CD8-positive, alpha-beta memory T cell (primary cell): ENCODE measurements around the gene RINL. TPM values are rescaled to one million over a fixed set of nuclear protein-coding genes. Genes with fewer than 3 reads are reported as not detected.

Source experiments
- CTCF ChIA-PET: fragments of 350-600 bp; sonication (Branson Sonifier 250); formaldehyde crosslinking; loops from one replicate; lab custom pipeline; 2021; ENCODE audit warnings: antibody characterized with exemption; lab: Charles Lee
- POLR2A ChIA-PET: fragments of 350-600 bp; sonication (Branson Sonifier 250); formaldehyde crosslinking; loops from one replicate; lab custom pipeline; 2021; ENCODE audit warnings: antibody characterized with exemption; lab: Charles Lee
- DNase-seq, 5 donors: peaks; one replicate each; pipeline versions ENCODE4 v3.0.0 to v3.0.0-alpha.2; 2020 to 2022; ENCODE audit warnings: mixed read lengths in 1 of 5
- H3K27ac ChIP-seq: one replicate; pipeline ENCODE4 v1.7.0; 2013; ENCODE audit warnings: low read depth, mild to moderate bottlenecking, low read length, moderate library complexity
- H3K27me3 ChIP-seq: 2 replicates; pipeline ENCODE4 v1.7.0; 2013; ENCODE audit warnings: low read length, mild to moderate bottlenecking; ENCODE audit not compliant: insufficient read depth, poor library complexity, severe bottlenecking
- H3K36me3 ChIP-seq: 2 replicates; pipeline ENCODE4 v1.7.0; 2013; ENCODE audit warnings: mild to moderate bottlenecking, low read length, moderate library complexity; ENCODE audit not compliant: insufficient read depth
- H3K4me1 ChIP-seq: 2 replicates; pipeline ENCODE4 v1.7.0; 2013; ENCODE audit warnings: mild to moderate bottlenecking, low read length, moderate library complexity; ENCODE audit not compliant: insufficient read depth
- H3K4me3 ChIP-seq: 2 replicates; pipeline ENCODE4 v1.7.0; 2013; ENCODE audit warnings: mild to moderate bottlenecking, low read length
- H3K9me3 ChIP-seq: 2 replicates; pipeline ENCODE4 v1.7.0; 2013; ENCODE audit warnings: mild to moderate bottlenecking, low read length
- H3K27ac Mint-ChIP-seq, 8 donors: one replicate each; pipeline ENCODE4 v1.8.0; 2020 to 2021; ENCODE audit warnings: mixed read lengths in 8 of 8, mild to moderate bottlenecking in 6 of 8, inconsistent platforms in 3 of 8, moderate library complexity in 3 of 8
- H3K27me3 Mint-ChIP-seq, 2 donors: one replicate each; pipeline ENCODE4 v1.8.0; 2020 to 2021; ENCODE audit warnings: mixed read lengths in 2 of 2, mild to moderate bottlenecking in 1 of 2, moderate library complexity in 1 of 2
- H3K36me3 Mint-ChIP-seq, 3 donors: one replicate each; pipeline ENCODE4 v1.8.0; 2020 to 2021; ENCODE audit warnings: mixed read lengths in 3 of 3, inconsistent platforms in 1 of 3, mild to moderate bottlenecking in 1 of 3
- H3K4me1 Mint-ChIP-seq, 3 donors: one replicate each; pipeline ENCODE4 v1.8.0; 2020 to 2021; ENCODE audit warnings: mixed read lengths in 3 of 3, inconsistent platforms in 1 of 3, mild to moderate bottlenecking in 1 of 3
- H3K4me3 Mint-ChIP-seq, 7 donors: one replicate each; pipeline ENCODE4 v1.8.0; 2020 to 2021; ENCODE audit warnings: mixed read lengths in 7 of 7, mild to moderate bottlenecking in 6 of 7, moderate library complexity in 4 of 7, inconsistent platforms in 2 of 7
- H3K9me3 Mint-ChIP-seq, 5 donors: one replicate each; pipeline ENCODE4 v1.8.0; 2020 to 2022; ENCODE audit warnings: mixed read lengths in 5 of 5, mild to moderate bottlenecking in 3 of 5, moderate library complexity in 2 of 5, inconsistent platforms in 1 of 5
- polyA plus RNA-seq: library from polyadenylated mRNA; unstranded; fragments of 300-500 nt; fragmentation: Illumina TruSeq; gene quantifications from one replicate; pipeline ENCODE4 v1.2.3, GENCODE V29; 2021
- total RNA-seq, 2 experiments: library from RNA; stranded (reverse); gene quantifications; one replicate each; pipeline ENCODE4 v1.2.3, GENCODE V29; 2021

Gene RINL
- total and polyA plus RNA-seq, 3 experiments from 2014 or later, result 42.6 to 85.4 (median 82.3) TPM

GRCh38 chr19:38869836-38870607 is 8.1 kb downstream of the RINL start:
- peak overlapping the region; percentile 66 for H3K27ac ChIP-seq
- no peaks in the 10 kb centered on the region for H3K36me3 ChIP-seq
- peaks cover 37% of the 10 kb centered on the region for H3K4me1 ChIP-seq
- ChIA-PET POLR2A (interaction anchor here (1.1 to 3.7 kb wide), 6 partner anchors 7 to 136 kb away, joined by 3 to 33 read pairs (median 10); partner anchors contain the start of gene ECH1), CTCF (interaction anchor here (1.0 to 4.6 kb wide), 22 partner anchors 8 to 467 kb away, joined by 3 to 38 read pairs (median 5); partner anchors contain the start of genes ECH1, FAM98C, MRPS12 and NFKBIB)
- peak overlapping the region; percentile 48 to 97 (median 94) for H3K27ac Mint-ChIP-seq
- peaks cover 0 to 2% (median 0%) of the 10 kb centered on the region in 5 donors for H3K9me3 Mint-ChIP-seq
- no peaks in the 10 kb centered on the region for H3K9me3 ChIP-seq
- H3K36me3 Mint-ChIP-seq, result peaks cover 3 to 38% (median 7%) of the 10 kb centered on the region in 3 donors
- no peaks in the 10 kb centered on the region for H3K27me3 Mint-ChIP-seq
- peak overlapping the region; percentile 78 for H3K4me3 ChIP-seq
- H3K4me1 Mint-ChIP-seq, result peaks cover 30 to 58% (median 51%) of the 10 kb centered on the region in 3 donors
- peak overlapping the region; percentile 87 to 94 (median 91) for H3K4me3 Mint-ChIP-seq
- peak; percentile 92 to 96 (median 93) for DNase-seq
- no peaks in the 10 kb centered on the region for H3K27me3 ChIP-seq

GRCh38 chr19:38869160-38869835 is 8.8 kb downstream of the RINL start:
- Histone ChIP-seq H3K9me3 (no peaks in the 10 kb centered on the region), H3K27me3 (no peaks in the 10 kb centered on the region), H3K4me3 (peak overlapping the region; percentile 78), H3K27ac (peak overlapping the region; percentile 66), H3K4me1 (peaks cover 44% of the 10 kb centered on the region), H3K36me3 (no peaks in the 10 kb centered on the region)
- Mint-ChIP-seq H3K4me1 (peaks cover 38 to 66% (median 58%) of the 10 kb centered on the region in 3 donors), H3K9me3 (peaks cover 0 to 2% (median 0%) of the 10 kb centered on the region in 5 donors), H3K36me3 (peaks cover 3 to 34% (median 7%) of the 10 kb centered on the region in 3 donors), H3K27ac (peak overlapping the region; percentile 48 to 97 (median 94)), H3K27me3 (no peaks in the 10 kb centered on the region), H3K4me3 (peak overlapping the region; percentile 87 to 94 (median 91))
- DNase-seq, result peak in 3 of 5 donors; percentile 38 to 57 (median 42)
- ChIA-PET CTCF (interaction anchor here (0.7 to 4.6 kb wide), 23 partner anchors 9 to 467 kb away, joined by 3 to 38 read pairs (median 5); partner anchors contain the start of genes ECH1, FAM98C, MRPS12 and NFKBIB), POLR2A (interaction anchor here (0.7 to 3.7 kb wide), 8 partner anchors 8 to 135 kb away, joined by 3 to 33 read pairs (median 6); partner anchors contain the start of gene ECH1)

- H3K9me3 Mint-ChIP-seq, result peaks cover 0 to 2% (median 0%) of the 10 kb centered on the region in 5 donors
- H3K27ac Mint-ChIP-seq, result peak overlapping the region; percentile 48 to 97 (median 92)
- Histone ChIP-seq H3K27ac (no peak overlapping the region), H3K27me3 (no peaks in the 10 kb centered on the region), H3K9me3 (no peaks in the 10 kb centered on the region), H3K36me3 (no peaks in the 10 kb centered on the region), H3K4me1 (peaks cover 46% of the 10 kb centered on the region), H3K4me3 (no peak overlapping the region)
- peaks cover 39 to 69% (median 60%) of the 10 kb centered on the region in 3 donors for H3K4me1 Mint-ChIP-seq
- H3K27me3 Mint-ChIP-seq, result no peaks in the 10 kb centered on the region
- peaks cover 3 to 30% (median 7%) of the 10 kb centered on the region in 3 donors for H3K36me3 Mint-ChIP-seq
- no peak for DNase-seq
- ChIA-PET CTCF (interaction anchor here (0.8 to 4.6 kb wide), 17 partner anchors 8 to 145 kb away, joined by 3 to 38 read pairs (median 5); partner anchors contain the start of genes ECH1, MRPS12, RINL and SARS2), POLR2A (interaction anchor here (0.7 to 3.7 kb wide), 5 partner anchors 8 to 51 kb away, joined by 3 to 33 read pairs (median 7); no protein-coding TSS in a partner anchor)
- H3K4me3 Mint-ChIP-seq, result peak overlapping the region; percentile 87 to 94 (median 91)
Observed at GRCh38 chr19:38868551-38868950, 9.5 kb downstream of the RINL start.

- H3K27ac ChIP-seq, result no peak overlapping the region
- peak overlapping the region in 5 of 8 donors; percentile 19 to 70 (median 57) for H3K27ac Mint-ChIP-seq
Observed at GRCh38 chr19:38867171-38867780, 10.8 kb downstream of the RINL start.

GRCh38 chr19:38862321-38863059 is 15.6 kb downstream of the RINL start:
- H3K27me3 Mint-ChIP-seq, result no peaks in the 10 kb centered on the region
- H3K9me3 Mint-ChIP-seq, result peaks cover 0 to 2% (median 0%) of the 10 kb centered on the region in 5 donors
- H3K36me3 ChIP-seq, result no peaks in the 10 kb centered on the region
- POLR2A ChIA-PET, result interaction anchor here (1.5 to 5.6 kb wide), 2 partner anchors 11 to 14 kb away, joined by 5 to 59 read pairs; partner anchors contain the start of gene HNRNPL
- peaks cover 33 to 43% (median 38%) of the 10 kb centered on the region in 3 donors for H3K4me1 Mint-ChIP-seq
- CTCF ChIA-PET, result interaction anchor here (1.1 to 2.3 kb wide), 4 partner anchors 10 to 24 kb away, joined by 4 to 9 read pairs (median 8); no protein-coding TSS in a partner anchor
- no peaks in the 10 kb centered on the region for H3K27me3 ChIP-seq
- H3K4me3 ChIP-seq, result no peak overlapping the region
- H3K4me3 Mint-ChIP-seq, result peak overlapping the region in 2 of 7 donors; percentile 24 to 34
- no peaks in the 10 kb centered on the region for H3K9me3 ChIP-seq
- H3K27ac Mint-ChIP-seq, result peak overlapping the region in 5 of 8 donors; percentile 10 to 94 (median 32)
- peaks cover 24% of the 10 kb centered on the region for H3K4me1 ChIP-seq
- DNase-seq, result no peak
- H3K36me3 Mint-ChIP-seq, result peaks cover 0 to 8% (median 3%) of the 10 kb centered on the region in 3 donors
- H3K27ac ChIP-seq, result peak overlapping the region; percentile 2

More at GRCh38 chr19:38867171-38867780, 10.8 kb downstream of the RINL start:
- H3K4me3 ChIP-seq, result no peak overlapping the region
- peaks cover 46% of the 10 kb centered on the region for H3K4me1 ChIP-seq
- POLR2A ChIA-PET, result interaction anchor here (0.8 to 5.6 kb wide), 3 partner anchors 11 to 21 kb away, joined by 3 to 59 read pairs (median 7); partner anchors contain the start of genes HNRNPL and RINL
- CTCF ChIA-PET, result interaction anchor here (2.5 to 3.3 kb wide), 2 partner anchors 15 to 18 kb away, joined by 7 to 10 read pairs; no protein-coding TSS in a partner anchor
- Mint-ChIP-seq H3K4me1 (peaks cover 41 to 72% (median 64%) of the 10 kb centered on the region in 3 donors), H3K4me3 (no peak overlapping the region), H3K36me3 (peaks cover 3 to 25% (median 4%) of the 10 kb centered on the region in 3 donors), H3K27me3 (no peaks in the 10 kb centered on the region), H3K9me3 (peaks cover 0 to 2% (median 0%) of the 10 kb centered on the region in 5 donors)
- no peaks in the 10 kb centered on the region for H3K36me3 ChIP-seq
- no peak for DNase-seq
- H3K9me3 ChIP-seq, result no peaks in the 10 kb centered on the region
- H3K27me3 ChIP-seq, result no peaks in the 10 kb centered on the region

GRCh38 chr19:38861368-38861767 is 16.7 kb downstream of the RINL start:
- Histone ChIP-seq H3K9me3 (no peaks in the 10 kb centered on the region), H3K4me3 (no peak overlapping the region), H3K27me3 (no peaks in the 10 kb centered on the region), H3K27ac (no peak overlapping the region), H3K36me3 (no peaks in the 10 kb centered on the region), H3K4me1 (peaks cover 33% of the 10 kb centered on the region)
- Mint-ChIP-seq H3K4me1 (peaks cover 41 to 51% (median 47%) of the 10 kb centered on the region in 3 donors), H3K36me3 (peaks cover 0 to 4% (median 3%) of the 10 kb centered on the region in 3 donors), H3K27ac (no peak overlapping the region), H3K9me3 (peaks cover 0 to 2% (median under 1%) of the 10 kb centered on the region in 5 donors), H3K4me3 (no peak overlapping the region), H3K27me3 (no peaks in the 10 kb centered on the region)
- DNase-seq, result no peak
- CTCF ChIA-PET, result interaction anchor here (0.7 to 1.3 kb wide), 4 partner anchors 8 to 69 kb away, joined by 3 to 5 read pairs (median 4); partner anchors contain the start of genes MRPS12 and SARS2
- POLR2A ChIA-PET, result no interaction called here
